Choroid plexus epithelial cell (primary cell): ENCODE measurements around the gene LAMA5.

Experiments used
- DNase-seq: peaks from one replicate; pipeline ENCODE4 v3.0.0-alpha.2; 2010; ENCODE audit warnings: low read depth
- H3K4me3 ChIP-seq: 2 replicates; pipeline ENCODE4 v1.5.1; 2011; ENCODE audit warnings: low read depth, mild to moderate bottlenecking, control low read depth, low read length, moderate library complexity
- CTCF ChIP-seq: conservative IDR thresholded peaks from 2 replicates; pipeline ENCODE4 v1.5.1; 2011; ENCODE audit warnings: low read depth, mild to moderate bottlenecking, control low read depth, inconsistent platforms, low read length, moderate library complexity

The LAMA5 gene

GRCh38 chr20:62362991-62363919 lies 3.9 kb downstream of the LAMA5 start:
- no peak overlapping the region for H3K4me3 ChIP-seq
- no peak for DNase-seq
- TF ChIP-seq CTCF = no peak

GRCh38 chr20:62362590-62362940 lies 4.5 kb downstream of the LAMA5 start:
- H3K4me3 ChIP-seq = no peak overlapping the region
- DNase-seq = no peak
- TF ChIP-seq CTCF = no peak

GRCh38 chr20:62361799-62362589 lies 5.1 kb downstream of the LAMA5 start:
- DNase-seq = no peak
- no peak for TF ChIP-seq CTCF
- no peak overlapping the region for H3K4me3 ChIP-seq

- no peak for DNase-seq
- H3K4me3 ChIP-seq = no peak overlapping the region
- TF ChIP-seq CTCF = no peak
Observed at GRCh38 chr20:62360854-62361798, 6.0 kb downstream of the LAMA5 start.

GRCh38 chr20:62359491-62360121 lies 7.5 kb downstream of the LAMA5 start:
- TF ChIP-seq CTCF = no peak
- no peak overlapping the region for H3K4me3 ChIP-seq
- peak; percentile 85 for DNase-seq

GRCh38 chr20:62359043-62359490 lies 8.0 kb downstream of the LAMA5 start:
- no peak for TF ChIP-seq CTCF
- DNase-seq = no peak
- H3K4me3 ChIP-seq = no peak overlapping the region
